GM19452 (cell line): ENCODE measurements around the gene KCNK18.
A peak's percentile ranks its signal among the peaks of the same experiment; 100 is the strongest.

Source experiments
- ATAC-seq: cut with Tn5 transposase; IDR thresholded peaks from one replicate; pipeline ENCODE4 v1.9.1; 2021; ENCODE audit not compliant: unreplicated experiment

Gene KCNK18

DNA sequence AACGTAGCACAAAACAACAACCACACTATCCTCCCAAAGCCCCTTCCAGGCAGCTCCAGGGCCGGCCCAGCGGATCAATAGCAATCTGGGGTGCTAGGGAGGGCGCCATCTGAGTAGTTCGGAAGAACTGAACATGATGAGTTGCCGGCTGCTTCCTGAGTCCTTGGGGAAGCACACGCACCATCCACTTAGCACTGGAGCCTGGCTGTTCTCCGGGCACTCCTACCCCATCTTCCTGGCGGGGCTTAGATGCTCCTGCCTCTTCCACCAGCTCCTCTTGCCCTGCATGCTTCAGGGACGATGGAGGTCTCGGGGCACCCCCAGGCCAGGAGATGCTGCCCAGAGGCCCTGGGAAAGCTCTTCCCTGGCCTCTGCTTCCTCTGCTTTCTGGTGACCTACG, at the start of gene KCNK18:
Gene KCNK18, plus strand, starts transcription at position 301 of the 400 bp plus-strand sequence. Its CDS starts 0 bp downstream, at position 301.
- no peak for ATAC-seq

- no peak for ATAC-seq
Measured at GRCh38 chr10:117148284-117148683, 49.0 kb upstream of the KCNK18 start.

GRCh38 chr10:117152668-117153067, 44.6 kb upstream of the KCNK18 start:
- no peak for ATAC-seq

GRCh38 chr10:117158297-117158696, 39.0 kb upstream of the KCNK18 start:
- ATAC-seq: no peak

DNA sequence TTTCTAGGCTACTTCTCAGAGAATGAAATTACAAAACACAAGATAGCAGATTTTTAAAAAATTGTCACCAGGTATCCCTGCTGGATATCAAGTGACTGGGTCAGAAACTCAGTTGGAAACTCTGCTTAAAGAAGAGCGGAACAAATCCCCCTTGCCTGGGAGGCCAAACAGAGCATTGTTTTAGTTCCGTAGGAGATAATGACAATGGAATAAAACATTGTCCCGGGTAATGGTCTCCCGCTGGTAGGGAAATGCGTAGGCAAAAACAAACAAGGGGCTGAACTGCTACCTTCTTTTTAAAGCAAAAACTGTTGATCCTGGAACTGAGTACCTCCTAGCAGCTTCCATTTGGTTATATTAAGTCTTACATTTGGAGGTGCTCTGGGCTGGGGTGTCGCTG, 37.9 kb upstream of the KCNK18 start:
- no peak for ATAC-seq

GRCh38 chr10:117160567-117160966, 36.7 kb upstream of the KCNK18 start:
- ATAC-seq: no peak

GRCh38 chr10:117161386-117162033, 35.8 kb upstream of the KCNK18 start:
- no peak for ATAC-seq

DNA sequence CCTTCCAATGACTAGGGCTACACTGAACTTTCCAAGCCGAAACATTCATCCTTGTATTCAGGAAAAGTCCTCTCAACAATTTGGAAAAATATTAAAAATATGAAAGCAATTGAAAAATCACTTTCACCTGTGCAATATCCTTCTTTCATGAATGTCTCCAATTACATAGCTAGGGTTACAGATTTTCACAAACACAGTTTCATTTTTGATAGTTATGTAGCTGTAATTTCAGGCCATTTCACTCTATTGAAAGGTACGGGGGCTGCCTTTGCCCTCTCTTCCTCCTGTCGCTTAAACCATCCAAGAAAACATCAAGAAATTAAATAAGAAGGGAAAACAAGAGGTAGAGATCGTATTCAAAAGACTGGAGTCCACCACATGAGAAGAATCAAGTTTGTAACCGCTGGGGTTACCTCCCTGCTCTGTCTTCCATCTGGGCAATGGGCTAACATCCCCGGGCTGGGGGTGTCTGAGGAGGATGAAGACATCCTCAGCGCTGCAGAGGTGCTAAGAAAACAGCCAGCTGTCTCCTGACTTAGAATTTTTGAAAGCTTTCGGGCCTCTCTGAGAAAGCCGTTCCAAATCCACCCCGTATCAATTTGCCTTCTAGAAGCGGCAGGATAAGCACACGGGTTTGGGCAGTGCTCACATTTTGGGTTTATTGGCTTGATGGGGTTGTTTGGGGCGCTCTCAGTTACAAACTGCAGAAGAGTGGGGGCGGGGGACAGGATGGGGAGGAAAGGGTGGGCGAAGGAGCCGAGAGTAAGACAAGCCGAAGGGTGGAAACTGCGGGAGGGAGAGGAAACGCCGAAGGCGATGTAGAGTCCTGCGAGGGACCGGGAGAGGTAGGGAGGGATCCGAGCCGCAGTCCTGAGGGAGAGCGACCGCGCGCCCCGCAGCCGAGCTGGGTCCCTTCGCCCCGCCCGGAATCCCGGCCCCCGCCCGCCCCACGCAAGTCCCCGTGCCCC, 34.9 kb upstream of the KCNK18 start:
- no peak for ATAC-seq

GRCh38 chr10:117163061-117163953, 34.0 kb upstream of the KCNK18 start:
- no peak for ATAC-seq

DNA sequence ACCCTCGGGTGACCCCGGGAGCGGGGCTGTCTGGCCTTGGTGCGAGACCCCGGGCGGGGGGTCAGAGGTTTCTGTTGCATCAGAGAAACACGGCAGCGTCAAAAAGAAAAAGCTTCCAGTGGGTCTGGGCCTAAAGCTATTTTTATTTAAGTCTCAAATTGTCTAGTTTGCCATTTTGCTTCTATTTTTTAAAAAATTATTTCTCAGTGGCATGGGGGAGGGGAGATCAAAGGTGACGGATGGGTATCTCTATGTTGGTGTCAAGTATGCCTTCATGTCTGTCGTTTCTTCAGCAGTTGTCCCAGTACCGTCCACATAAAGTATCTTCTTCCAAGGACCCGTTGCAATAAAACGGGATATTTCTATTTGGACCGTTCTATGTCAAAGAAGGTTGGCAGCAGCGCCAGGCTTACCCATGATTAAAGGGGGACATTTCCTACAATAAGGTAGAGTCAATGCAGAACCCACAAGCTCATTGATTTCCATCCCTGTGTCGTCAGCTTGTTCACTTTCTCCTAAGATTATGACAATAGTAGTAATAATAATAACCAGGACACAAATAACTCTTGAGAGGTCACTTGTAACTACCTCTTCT, 33.2 kb upstream of the KCNK18 start:
- ATAC-seq: no peak

DNA sequence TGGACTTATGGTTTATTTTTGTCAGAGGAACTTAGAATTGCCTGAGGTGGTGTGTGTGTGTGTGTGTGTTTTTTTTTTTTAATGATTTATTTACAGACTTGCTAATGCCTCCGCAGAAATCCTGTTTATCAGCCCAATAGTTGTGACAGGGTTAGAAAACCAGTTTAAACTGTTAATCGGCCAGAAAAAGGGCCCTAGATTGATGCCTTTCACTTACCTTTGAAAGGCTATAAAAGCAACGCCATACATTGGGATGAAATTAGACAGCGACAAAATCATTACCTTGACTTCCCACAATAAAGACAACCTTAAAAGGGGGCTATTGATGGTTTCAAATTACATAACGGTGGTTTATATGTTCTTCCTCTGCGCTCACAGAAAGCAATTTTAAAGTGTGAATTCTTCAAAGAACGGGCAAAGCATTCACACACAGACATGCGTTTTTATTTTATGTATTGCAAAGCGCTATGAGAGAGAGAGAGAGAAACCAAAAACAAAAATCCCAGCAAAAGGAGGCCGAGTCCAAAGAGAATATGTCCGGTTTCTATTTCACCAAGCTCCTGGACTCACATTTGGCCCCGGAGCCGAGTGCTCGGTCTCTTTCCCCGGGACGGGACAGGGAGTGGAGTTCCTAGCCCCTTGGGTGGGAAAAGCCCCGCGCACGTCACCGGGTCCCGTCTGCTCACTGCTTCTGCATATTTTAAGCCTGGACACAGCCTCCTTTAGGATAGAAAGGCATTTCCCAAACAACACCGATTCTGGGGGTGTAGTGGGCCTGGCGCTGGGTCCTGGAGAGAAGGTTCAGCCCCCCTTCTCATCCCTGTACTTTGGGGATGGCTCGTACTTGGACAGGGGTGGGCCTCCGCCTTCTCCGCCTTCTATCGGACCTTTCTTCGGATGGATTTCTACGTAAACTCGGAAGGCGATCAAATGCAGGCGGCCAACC, 32.4 kb upstream of the KCNK18 start:
- no peak for ATAC-seq

- no peak for ATAC-seq
Measured at GRCh38 chr10:117165538-117166417, 31.5 kb upstream of the KCNK18 start.

GRCh38 chr10:117166418-117167345, 30.6 kb upstream of the KCNK18 start:
- ATAC-seq: no peak

- no peak for ATAC-seq
Measured at GRCh38 chr10:117167346-117167788, 29.9 kb upstream of the KCNK18 start.

DNA sequence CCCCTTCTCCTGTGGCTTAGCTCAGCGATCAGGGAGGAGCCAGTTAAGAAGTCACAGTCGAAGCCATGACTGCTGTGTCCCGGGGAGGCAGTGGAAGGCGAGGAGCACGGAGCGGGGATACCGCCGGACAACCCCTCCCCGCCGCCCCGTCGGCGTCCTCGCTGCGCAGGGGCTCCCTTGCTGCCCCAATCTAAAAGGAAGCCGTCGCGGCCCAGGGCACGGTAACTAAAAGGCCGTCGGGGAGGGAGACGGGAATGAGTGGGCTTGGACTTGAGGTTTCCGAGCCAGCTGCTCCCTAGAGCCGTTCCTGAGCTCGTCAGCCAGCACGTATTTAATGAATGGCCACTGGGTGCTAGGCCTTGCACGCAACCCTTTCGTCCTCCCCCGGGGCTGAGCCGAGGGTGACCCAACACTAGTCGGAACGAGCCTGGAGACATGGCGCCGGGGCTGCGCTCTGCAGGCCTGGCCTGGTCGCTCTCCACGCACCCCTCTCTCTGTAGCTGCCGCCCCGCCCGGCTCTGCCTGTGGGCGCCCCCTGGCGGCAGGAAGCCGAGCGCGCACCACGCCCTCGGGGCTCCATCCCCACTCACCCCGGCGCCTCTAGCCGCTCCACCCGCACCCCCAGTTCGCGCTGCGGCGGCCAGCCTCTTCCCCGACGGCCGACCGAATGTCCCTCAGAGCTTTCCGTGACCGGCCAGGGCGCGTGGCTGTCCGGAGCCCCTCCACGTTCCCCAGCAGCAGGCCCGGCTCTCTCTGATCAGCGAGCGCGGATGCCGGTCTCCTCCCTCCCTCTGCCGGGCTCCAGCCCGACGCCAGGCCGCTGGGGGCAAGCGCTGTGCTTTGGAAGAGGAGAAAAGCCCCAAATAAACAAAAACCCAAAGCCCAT, 29.3 kb upstream of the KCNK18 start:
- peak; percentile 89 for ATAC-seq

GRCh38 chr10:117168729-117169128, 28.6 kb upstream of the KCNK18 start:
- ATAC-seq: no peak

DNA sequence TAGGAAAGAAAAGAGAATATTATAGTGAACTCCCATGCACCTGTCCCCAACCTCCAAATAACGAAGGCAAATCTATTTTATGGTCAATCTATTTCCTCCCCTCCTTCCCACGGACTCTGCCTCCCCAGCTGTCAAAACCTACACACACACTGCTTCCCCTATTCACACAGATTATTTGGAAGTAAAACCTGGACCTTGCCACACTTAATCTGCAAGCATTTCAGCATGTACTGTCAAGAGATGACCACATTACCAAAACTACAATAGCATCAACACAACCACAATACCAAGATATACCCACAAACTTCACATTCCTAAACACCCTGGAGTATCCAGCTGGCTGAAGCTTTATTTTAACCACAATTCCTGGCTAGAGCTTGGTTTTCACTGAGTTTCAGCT, 27.8 kb upstream of the KCNK18 start:
- ATAC-seq: no peak
